Measurements from ENCODE around the gene AIFM2.
"Not testable (repeated sequence)": the region's sequence is repeated elsewhere in the genome, so short reads cannot be mapped to it uniquely, and the experiment has no call there.

Gene AIFM2

GRCh38 chr10:70090013-70090412, 42.6 kb downstream of the AIFM2 start:
- in situ Hi-C loops (cut with MboI; ENCODE audit: low pct_unique_long_range_greater_than_20kb, low sequenced_read_pairs, unreplicated experiment), result no loop called here
- DNase-seq (ENCODE audit: low spot score), result no peak
- TF ChIP-seq CTCF (IDR thresholded peaks at IDR 0.05; ENCODE audit: extremely low read depth, insufficient read depth, missing control alignments), result no peak

GRCh38 chr10:70088308-70088698, 44.3 kb downstream of the AIFM2 start:
- in situ Hi-C loops (cut with MboI; ENCODE audit: low pct_unique_long_range_greater_than_20kb, low sequenced_read_pairs, unreplicated experiment), result no loop called here
- no peak for TF ChIP-seq CTCF (IDR thresholded peaks at IDR 0.05; ENCODE audit: extremely low read depth, insufficient read depth, missing control alignments)
- DNase-seq (ENCODE audit: low spot score), result no peak

- DNase-seq (ENCODE audit: low spot score), result no peak
- in situ Hi-C loops (cut with MboI; ENCODE audit: low pct_unique_long_range_greater_than_20kb, low sequenced_read_pairs, unreplicated experiment), result no loop called here
- TF ChIP-seq CTCF (IDR thresholded peaks at IDR 0.05; ENCODE audit: extremely low read depth, insufficient read depth, missing control alignments), result no peak
These were observed 44.9 kb downstream of the AIFM2 start for GRCh38 chr10:70087616-70088307.

GRCh38 chr10:70085975-70086613, 46.5 kb downstream of the AIFM2 start:
- DNase-seq (ENCODE audit: low spot score), result no peak
- in situ Hi-C loops (cut with MboI; ENCODE audit: low pct_unique_long_range_greater_than_20kb, low sequenced_read_pairs, unreplicated experiment), result no loop called here
- no peak for TF ChIP-seq CTCF (IDR thresholded peaks at IDR 0.05; ENCODE audit: extremely low read depth, insufficient read depth, missing control alignments)

- in situ Hi-C loops (cut with MboI; ENCODE audit: low pct_unique_long_range_greater_than_20kb, low sequenced_read_pairs, unreplicated experiment), result no loop called here
- no peak for DNase-seq (ENCODE audit: low spot score)
- no peak for TF ChIP-seq CTCF (IDR thresholded peaks at IDR 0.05; ENCODE audit: extremely low read depth, insufficient read depth, missing control alignments)
These were observed 48.4 kb downstream of the AIFM2 start for GRCh38 chr10:70084189-70084588.

- DNase-seq (ENCODE audit: low spot score); in situ Hi-C loops (cut with MboI; ENCODE audit: low pct_unique_long_range_greater_than_20kb, low sequenced_read_pairs, unreplicated experiment): not testable (repeated sequence)
These were observed 51.8 kb downstream of the AIFM2 start for GRCh38 chr10:70080789-70081188.

GRCh38 chr10:70078937-70079336, 53.7 kb downstream of the AIFM2 start:
- TF ChIP-seq CTCF (IDR thresholded peaks at IDR 0.05; ENCODE audit: extremely low read depth, insufficient read depth, missing control alignments), result no peak
- in situ Hi-C loops (cut with MboI; ENCODE audit: low pct_unique_long_range_greater_than_20kb, low sequenced_read_pairs, unreplicated experiment), result no loop called here
- no peak for DNase-seq (ENCODE audit: low spot score)

Measured in GM13977 (cell line).